AG04449 (cell line): ENCODE measurements around the gene USP7.

ENCODE experiments used
- CTCF ChIA-PET: fragments of 350-600 bp; formaldehyde crosslinking; extraction: SDS; loops from one replicate; lab custom pipeline; 2021; ENCODE audit warnings: antibody characterized with exemption; lab: Yijun Ruan, JAX
- POLR2A ChIA-PET: fragments of 400-600, 350-600 bp; formaldehyde crosslinking; extraction: SDS; loops from one replicate; lab custom pipeline; 2020; ENCODE audit warnings: antibody characterized with exemption, inconsistent platforms; lab: Yijun Ruan, JAX
- DNase-seq: peaks from one replicate; pipeline ENCODE4 v3.0.0-alpha.2; 2010; ENCODE audit warnings: low read depth, low spot score
- H3K4me3 ChIP-seq: 2 replicates; pipeline ENCODE4 v1.5.1; 2011; ENCODE audit warnings: low read depth, mild to moderate bottlenecking, control low read depth, low read length
- CTCF ChIP-seq: IDR thresholded peaks from one replicate; pipeline ENCODE4 v1.5.1; 2011; ENCODE audit warnings: mild to moderate bottlenecking, moderate library complexity, low read length, control low read depth, inconsistent platforms; ENCODE audit not compliant: insufficient read depth; ENCODE audit errors: missing control alignments

Gene USP7

GRCh38 chr16:8915722-8916301, 47.9 kb downstream of the USP7 start:
- TF ChIP-seq CTCF, result no peak
- no peak overlapping the region for H3K4me3 ChIP-seq
- POLR2A ChIA-PET, result no interaction called here
- no peak for DNase-seq
- CTCF ChIA-PET, result interaction anchor here (0.8 to 1.6 kb wide), 4 partner anchors 14 to 219 kb away, joined by 4 read pairs; no protein-coding TSS in a partner anchor

GRCh38 chr16:8914098-8914497, 49.6 kb downstream of the USP7 start:
- DNase-seq, result no peak
- ChIA-PET POLR2A (no interaction called here), CTCF (interaction anchor here (0.7 to 1.3 kb wide), 2 partner anchors 34 to 94 kb away, joined by 3 to 7 read pairs; no protein-coding TSS in a partner anchor)
- H3K4me3 ChIP-seq, result no peak overlapping the region
- no peak for TF ChIP-seq CTCF

- POLR2A ChIA-PET, result no interaction called here
- H3K4me3 ChIP-seq, result no peak overlapping the region
- DNase-seq, result no peak
- no peak for TF ChIP-seq CTCF
- CTCF ChIA-PET, result no interaction called here
Measured at GRCh38 chr16:8912793-8913192, 50.9 kb downstream of the USP7 start.

GRCh38 chr16:8910811-8911210, 52.9 kb downstream of the USP7 start:
- H3K4me3 ChIP-seq, result no peak overlapping the region
- ChIA-PET POLR2A (no interaction called here), CTCF (interaction anchor here (1.0 to 3.9 kb wide), 2 partner anchors 13 to 30 kb away, joined by 3 to 15 read pairs; no protein-coding TSS in a partner anchor)
- no peak for DNase-seq
- no peak for TF ChIP-seq CTCF

- TF ChIP-seq CTCF, result no peak
- H3K4me3 ChIP-seq, result no peak overlapping the region
- POLR2A ChIA-PET, result no interaction called here
- CTCF ChIA-PET, result interaction anchor here (0.9 to 3.9 kb wide), 9 partner anchors 9 to 226 kb away, joined by 3 to 19 read pairs (median 3); no protein-coding TSS in a partner anchor
- no peak for DNase-seq
Measured at GRCh38 chr16:8908810-8909468, 54.8 kb downstream of the USP7 start.

GRCh38 chr16:8907096-8907495, 56.6 kb downstream of the USP7 start:
- no peak for TF ChIP-seq CTCF
- ChIA-PET CTCF (interaction anchor here (2.0 to 2.3 kb wide), 2 partner anchors 101 to 102 kb away, joined by 8 to 19 read pairs; no protein-coding TSS in a partner anchor), POLR2A (no interaction called here)
- no peak for DNase-seq
- H3K4me3 ChIP-seq, result no peak overlapping the region
